Activated CD4-positive, alpha-beta T cell treated with anti-CD3 and anti-CD28 coated beads for 24 hours (primary cell): ENCODE data around the gene CPB2.

Experiments used
- DNase-seq, 2 donors: peaks; one replicate each; pipeline ENCODE4 v3.0.0-alpha.2; 2020; ENCODE audit warnings: low read depth in 2 of 2

CPB2 gene

GRCh38 chr13:46127358-46128023, 22.7 kb upstream of the CPB2 start:
- no peak for DNase-seq

GRCh38 chr13:46126552-46127357, 21.9 kb upstream of the CPB2 start:
- DNase-seq: peak; percentile 48 to 54

- DNase-seq: no peak
These were observed 21.2 kb upstream of the CPB2 start for GRCh38 chr13:46126056-46126455.

GRCh38 chr13:46124967-46125933, 20.4 kb upstream of the CPB2 start:
- no peak for DNase-seq

GRCh38 chr13:46124531-46124966, 19.7 kb upstream of the CPB2 start:
- DNase-seq: no peak

GRCh38 chr13:46122304-46122703, 17.5 kb upstream of the CPB2 start:
- DNase-seq: no peak

GRCh38 chr13:46121597-46122163, 16.8 kb upstream of the CPB2 start:
- no peak for DNase-seq

GRCh38 chr13:46121033-46121432, 16.2 kb upstream of the CPB2 start:
- DNase-seq: no peak

GRCh38 chr13:46119883-46120614, 15.2 kb upstream of the CPB2 start:
- DNase-seq: no peak

GRCh38 chr13:46116653-46117502, 12.0 kb upstream of the CPB2 start:
- no peak for DNase-seq

- DNase-seq: no peak
These were observed 9.8 kb upstream of the CPB2 start for GRCh38 chr13:46114613-46115012.

- no peak for DNase-seq
These were observed 8.8 kb upstream of the CPB2 start for GRCh38 chr13:46113596-46113995.

- DNase-seq: no peak
These were observed 6.3 kb upstream of the CPB2 start for GRCh38 chr13:46111151-46111550.

- no peak for DNase-seq
These were observed 4.6 kb upstream of the CPB2 start for GRCh38 chr13:46109451-46109850.

GRCh38 chr13:46106839-46107371, 2.1 kb upstream of the CPB2 start:
- no peak for DNase-seq

- no peak for DNase-seq
These were observed 1.8 kb downstream of the CPB2 start for GRCh38 chr13:46103037-46103436.

GRCh38 chr13:46102255-46102605, 2.6 kb downstream of the CPB2 start:
- no peak for DNase-seq

GRCh38 chr13:46101484-46102254, 3.2 kb downstream of the CPB2 start:
- no peak for DNase-seq

- no peak for DNase-seq
These were observed 3.8 kb downstream of the CPB2 start for GRCh38 chr13:46101002-46101401.
